ENCODE results near the gene MCM10. TPM values are rescaled to one million over a fixed set of nuclear protein-coding genes. Genes with fewer than 3 reads are reported as not detected.

MCM10 gene
- total and polyA plus RNA-seq, 4 donors = 4.4 to 5.4 (median 5.3) TPM

DNA sequence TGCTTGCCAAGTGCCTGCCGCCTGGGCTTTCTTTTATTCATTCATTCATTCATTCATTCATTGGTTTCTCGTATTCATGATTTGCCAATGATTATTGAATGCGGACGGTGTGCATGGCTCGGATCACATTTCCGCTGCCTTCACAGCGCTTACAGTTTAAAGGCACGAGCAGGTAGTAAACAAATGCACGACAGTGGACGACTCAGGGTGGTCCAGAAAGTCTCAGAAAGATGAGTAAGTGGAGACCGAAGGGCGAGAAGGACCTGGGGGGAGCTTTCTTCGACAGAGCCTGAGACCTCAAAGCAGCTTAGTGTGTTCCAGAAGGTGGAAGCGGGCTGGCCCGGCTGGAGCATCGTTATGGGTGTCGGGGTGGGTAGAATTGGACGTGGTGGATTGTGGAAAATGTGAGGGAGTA lies 506 bp downstream of the MCM10 start:
- 0% methylated on average over 16 of the region's 18 CpGs for WGBS (ENCODE audit: insufficient coverage)
- Histone ChIP-seq H3K36me3 (ENCODE audit: control insufficient read depth, insufficient read depth, low read length) (peaks cover 2% of the 10 kb centered on the region), H3K27ac (ENCODE audit: low read depth, low read length) (no peak overlapping the region), H3K27me3 (ENCODE audit: control insufficient read depth, insufficient read depth, low read length) (no peaks in the 10 kb centered on the region), H3K4me3 (ENCODE audit: low read depth, low read length) (peak overlapping the region; percentile 35), H3K4me1 (ENCODE audit: control insufficient read depth, insufficient read depth, low read length) (peaks cover 7% of the 10 kb centered on the region), H3K9me3 (ENCODE audit: control insufficient read depth, insufficient read depth, low read length) (no peaks in the 10 kb centered on the region)
- no peak for DNase-seq (ENCODE audit: low read depth in 4 of 6, low spot score in 6 of 6)

DNA sequence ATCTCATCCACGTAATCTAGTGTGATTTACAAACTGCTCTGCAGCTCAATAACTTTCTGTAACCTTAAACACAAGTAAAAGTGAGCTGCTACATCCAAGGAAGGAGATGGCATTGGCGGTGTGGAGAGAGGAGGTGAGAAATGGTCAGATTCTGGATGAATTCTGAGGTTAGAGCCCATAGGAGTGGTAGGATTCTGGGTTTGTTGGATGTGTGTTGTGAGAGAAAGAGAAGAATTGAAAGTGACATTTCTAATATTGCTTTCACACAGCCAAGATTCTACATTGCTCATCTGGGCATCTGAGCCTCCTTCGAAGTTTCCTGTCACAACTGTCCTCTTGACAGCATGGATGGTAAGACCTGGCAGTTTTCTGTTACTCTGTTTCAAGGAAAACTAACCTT lies 2.5 kb downstream of the MCM10 start:
- no peak for DNase-seq (ENCODE audit: low read depth in 4 of 6, low spot score in 6 of 6)
- 100% methylated on average over 1 of the region's 3 CpGs for WGBS (ENCODE audit: insufficient coverage)
- H3K36me3 ChIP-seq (ENCODE audit: control insufficient read depth, insufficient read depth, low read length) = peaks cover 2% of the 10 kb centered on the region
- H3K9me3 ChIP-seq (ENCODE audit: control insufficient read depth, insufficient read depth, low read length) = no peaks in the 10 kb centered on the region
- H3K27ac ChIP-seq (ENCODE audit: low read depth, low read length) = no peak overlapping the region
- peaks cover 7% of the 10 kb centered on the region for H3K4me1 ChIP-seq (ENCODE audit: control insufficient read depth, insufficient read depth, low read length)
- H3K27me3 ChIP-seq (ENCODE audit: control insufficient read depth, insufficient read depth, low read length) = no peaks in the 10 kb centered on the region
- no peak overlapping the region for H3K4me3 ChIP-seq (ENCODE audit: low read depth, low read length)

DNA sequence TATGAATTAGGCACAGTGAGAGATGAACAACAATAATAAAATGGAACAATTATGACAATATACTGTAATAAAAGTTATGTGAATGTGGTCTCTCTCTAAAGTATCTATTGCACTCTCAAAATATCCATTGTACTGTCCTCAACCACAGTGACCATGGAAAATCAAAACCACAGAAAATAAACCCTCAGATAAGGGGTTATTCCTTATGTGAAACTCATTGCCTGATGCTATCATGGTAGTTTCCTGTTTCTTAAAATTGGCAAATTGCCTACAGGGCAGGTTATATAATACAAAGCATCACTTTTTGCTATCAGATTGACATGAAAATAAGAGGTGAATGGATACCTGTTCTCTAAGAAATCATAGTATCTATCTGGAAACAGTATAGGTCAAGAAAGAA lies 3.8 kb downstream of the MCM10 start:
- H3K4me3 ChIP-seq (ENCODE audit: low read depth, low read length) = no peak overlapping the region

DNA sequence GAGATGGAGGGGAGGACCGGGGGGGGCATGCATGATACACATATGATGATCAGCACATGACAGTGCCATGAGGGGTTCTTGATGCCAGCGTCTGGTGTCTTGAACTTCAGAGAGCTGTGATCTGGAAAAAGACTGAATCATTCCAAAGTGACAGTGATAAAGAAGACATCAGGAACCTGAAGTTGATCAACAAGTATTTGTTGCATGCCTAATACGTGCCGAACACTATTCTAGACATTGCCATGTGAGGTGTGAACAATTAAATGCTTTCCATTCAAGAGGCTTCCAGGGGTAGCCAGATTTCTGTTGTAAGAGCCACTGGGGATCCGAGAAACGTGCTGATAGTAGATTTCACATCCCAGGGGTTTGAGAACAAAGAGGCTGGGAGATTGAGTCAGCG lies 6.2 kb downstream of the MCM10 start:
- Histone ChIP-seq H3K27me3 (ENCODE audit: control insufficient read depth, insufficient read depth, low read length) (no peaks in the 10 kb centered on the region), H3K4me1 (ENCODE audit: control insufficient read depth, insufficient read depth, low read length) (no peaks in the 10 kb centered on the region), H3K36me3 (ENCODE audit: control insufficient read depth, insufficient read depth, low read length) (peaks cover 2% of the 10 kb centered on the region), H3K4me3 (ENCODE audit: low read depth, low read length) (no peak overlapping the region), H3K27ac (ENCODE audit: low read depth, low read length) (no peak overlapping the region), H3K9me3 (ENCODE audit: control insufficient read depth, insufficient read depth, low read length) (no peaks in the 10 kb centered on the region)
- 86% methylated on average over 7 of the region's 7 CpGs for WGBS (ENCODE audit: insufficient coverage)
- peak in 1 of 6 donors; percentile 5 for DNase-seq (ENCODE audit: low read depth in 4 of 6, low spot score in 6 of 6)

More for the DNA sequence above, 3.8 kb downstream of the MCM10 start:
- H3K27ac ChIP-seq (ENCODE audit: low read depth, low read length) = no peak overlapping the region
- DNase-seq (ENCODE audit: low read depth in 4 of 6, low spot score in 6 of 6) = no peak
- no peaks in the 10 kb centered on the region for H3K27me3 ChIP-seq (ENCODE audit: control insufficient read depth, insufficient read depth, low read length)
- H3K4me1 ChIP-seq (ENCODE audit: control insufficient read depth, insufficient read depth, low read length) = peaks cover 7% of the 10 kb centered on the region
- H3K9me3 ChIP-seq (ENCODE audit: control insufficient read depth, insufficient read depth, low read length) = no peaks in the 10 kb centered on the region
- peaks cover 2% of the 10 kb centered on the region for H3K36me3 ChIP-seq (ENCODE audit: control insufficient read depth, insufficient read depth, low read length)

GRCh38 chr10:13168781-13169180 lies 7.4 kb downstream of the MCM10 start:
- no peak overlapping the region for H3K27ac ChIP-seq (ENCODE audit: low read depth, low read length)

DNA sequence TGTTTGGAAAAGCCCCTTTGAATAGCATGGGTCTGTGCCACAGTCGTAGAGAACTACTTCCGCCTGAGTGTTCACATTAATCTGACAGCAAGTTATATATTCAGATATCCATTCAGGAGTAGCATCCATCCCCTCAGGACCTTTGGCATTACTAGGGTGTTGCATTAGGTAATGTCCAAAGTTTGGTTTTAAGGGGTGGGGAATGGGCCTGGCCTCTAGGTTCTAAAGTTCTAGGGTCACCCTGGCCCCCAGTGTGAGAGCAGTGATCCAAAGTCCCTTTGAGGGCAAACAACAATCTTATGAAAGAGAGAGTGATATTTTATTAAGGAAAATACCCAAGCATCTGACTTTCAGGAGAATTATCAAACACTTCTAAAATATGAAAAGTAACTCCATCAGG lies 12.3 kb downstream of the MCM10 start:
- Histone ChIP-seq H3K36me3 (ENCODE audit: control insufficient read depth, insufficient read depth, low read length) (no peaks in the 10 kb centered on the region), H3K4me3 (ENCODE audit: low read depth, low read length) (no peak overlapping the region), H3K27ac (ENCODE audit: low read depth, low read length) (no peak overlapping the region), H3K4me1 (ENCODE audit: control insufficient read depth, insufficient read depth, low read length) (no peaks in the 10 kb centered on the region), H3K9me3 (ENCODE audit: control insufficient read depth, insufficient read depth, low read length) (no peaks in the 10 kb centered on the region), H3K27me3 (ENCODE audit: control insufficient read depth, insufficient read depth, low read length) (no peaks in the 10 kb centered on the region)
- no CpG with 5 or more reads among the region's 2 CpGs for WGBS (ENCODE audit: insufficient coverage)
- no peak for DNase-seq (ENCODE audit: low read depth in 4 of 6, low spot score in 6 of 6)

More at GRCh38 chr10:13168781-13169180, 7.4 kb downstream of the MCM10 start:
- Histone ChIP-seq H3K4me1 (ENCODE audit: control insufficient read depth, insufficient read depth, low read length) (no peaks in the 10 kb centered on the region), H3K9me3 (ENCODE audit: control insufficient read depth, insufficient read depth, low read length) (no peaks in the 10 kb centered on the region), H3K4me3 (ENCODE audit: low read depth, low read length) (no peak overlapping the region), H3K36me3 (ENCODE audit: control insufficient read depth, insufficient read depth, low read length) (peaks cover 2% of the 10 kb centered on the region), H3K27me3 (ENCODE audit: control insufficient read depth, insufficient read depth, low read length) (no peaks in the 10 kb centered on the region)
- 86% methylated on average over 6 of the region's 6 CpGs for WGBS (ENCODE audit: insufficient coverage)
- DNase-seq (ENCODE audit: low read depth in 4 of 6, low spot score in 6 of 6) = peak in 1 of 6 donors; percentile 86

GRCh38 chr10:13180788-13181187 lies 19.4 kb downstream of the MCM10 start:
- Histone ChIP-seq H3K4me3 (ENCODE audit: low read depth, low read length) (no peak overlapping the region), H3K9me3 (ENCODE audit: control insufficient read depth, insufficient read depth, low read length) (no peaks in the 10 kb centered on the region), H3K27ac (ENCODE audit: low read depth, low read length) (no peak overlapping the region), H3K27me3 (ENCODE audit: control insufficient read depth, insufficient read depth, low read length) (no peaks in the 10 kb centered on the region), H3K36me3 (ENCODE audit: control insufficient read depth, insufficient read depth, low read length) (no peaks in the 10 kb centered on the region), H3K4me1 (ENCODE audit: control insufficient read depth, insufficient read depth, low read length) (no peaks in the 10 kb centered on the region)
- DNase-seq (ENCODE audit: low read depth in 4 of 6, low spot score in 6 of 6) = no peak
- WGBS (ENCODE audit: insufficient coverage) = no CpG with 5 or more reads among the region's 4 CpGs

- Histone ChIP-seq H3K27ac (ENCODE audit: low read depth, low read length) (no peak overlapping the region), H3K9me3 (ENCODE audit: control insufficient read depth, insufficient read depth, low read length) (no peaks in the 10 kb centered on the region), H3K36me3 (ENCODE audit: control insufficient read depth, insufficient read depth, low read length) (no peaks in the 10 kb centered on the region), H3K4me3 (ENCODE audit: low read depth, low read length) (no peak overlapping the region), H3K4me1 (ENCODE audit: control insufficient read depth, insufficient read depth, low read length) (no peaks in the 10 kb centered on the region), H3K27me3 (ENCODE audit: control insufficient read depth, insufficient read depth, low read length) (no peaks in the 10 kb centered on the region)
- DNase-seq (ENCODE audit: low read depth in 4 of 6, low spot score in 6 of 6) = no peak
- WGBS (ENCODE audit: insufficient coverage) = no CpG with 5 or more reads among the region's 1 CpG
Measured at GRCh38 chr10:13182424-13182823, 21.1 kb downstream of the MCM10 start.

GRCh38 chr10:13183625-13184024 lies 22.3 kb downstream of the MCM10 start:
- H3K9me3 ChIP-seq (ENCODE audit: control insufficient read depth, insufficient read depth, low read length) = no peaks in the 10 kb centered on the region
- H3K27me3 ChIP-seq (ENCODE audit: control insufficient read depth, insufficient read depth, low read length) = no peaks in the 10 kb centered on the region
- no peak overlapping the region for H3K4me3 ChIP-seq (ENCODE audit: low read depth, low read length)
- no peaks in the 10 kb centered on the region for H3K4me1 ChIP-seq (ENCODE audit: control insufficient read depth, insufficient read depth, low read length)
- no peaks in the 10 kb centered on the region for H3K36me3 ChIP-seq (ENCODE audit: control insufficient read depth, insufficient read depth, low read length)
- 67% methylated on average over 3 of the region's 5 CpGs for WGBS (ENCODE audit: insufficient coverage)
- no peak overlapping the region for H3K27ac ChIP-seq (ENCODE audit: low read depth, low read length)
- no peak for DNase-seq (ENCODE audit: low read depth in 4 of 6, low spot score in 6 of 6)

DNA sequence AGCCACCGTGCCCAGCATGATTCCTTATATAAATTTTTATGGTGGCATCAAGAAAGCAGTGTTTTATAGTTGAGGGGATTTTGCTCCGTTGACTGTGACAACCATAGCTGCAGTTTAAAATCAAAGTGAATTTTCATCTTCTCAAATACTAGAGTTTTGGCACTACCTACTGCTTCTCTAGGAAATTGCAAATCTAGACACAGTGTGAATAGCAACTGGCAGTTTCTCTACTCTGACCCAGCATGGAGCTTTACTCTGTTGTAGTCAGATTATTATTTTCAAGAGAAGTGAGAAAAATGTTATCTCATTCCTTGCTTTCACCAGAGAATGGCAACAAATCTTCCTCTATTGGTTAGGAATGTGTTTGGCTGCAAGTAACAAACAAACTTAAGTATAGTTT lies 22.9 kb downstream of the MCM10 start:
- no peaks in the 10 kb centered on the region for H3K4me1 ChIP-seq (ENCODE audit: control insufficient read depth, insufficient read depth, low read length)
- no peak overlapping the region for H3K4me3 ChIP-seq (ENCODE audit: low read depth, low read length)
- H3K27me3 ChIP-seq (ENCODE audit: control insufficient read depth, insufficient read depth, low read length) = no peaks in the 10 kb centered on the region
- no peaks in the 10 kb centered on the region for H3K36me3 ChIP-seq (ENCODE audit: control insufficient read depth, insufficient read depth, low read length)
- no peaks in the 10 kb centered on the region for H3K9me3 ChIP-seq (ENCODE audit: control insufficient read depth, insufficient read depth, low read length)
- no peak overlapping the region for H3K27ac ChIP-seq (ENCODE audit: low read depth, low read length)
- DNase-seq (ENCODE audit: low read depth in 4 of 6, low spot score in 6 of 6) = peak in 1 of 6 donors; percentile 60
- WGBS (ENCODE audit: insufficient coverage) = no CpG with 5 or more reads among the region's 2 CpGs
